Activated CD4-positive, alpha-beta T cell treated with anti-CD3 and anti-CD28 coated beads for 1 hour (primary cell): ENCODE results near the gene HSPA4.

ENCODE experiments used
- DNase-seq: peaks from one replicate; pipeline ENCODE4 v3.0.0-alpha.2; 2020

HSPA4 gene

DNA sequence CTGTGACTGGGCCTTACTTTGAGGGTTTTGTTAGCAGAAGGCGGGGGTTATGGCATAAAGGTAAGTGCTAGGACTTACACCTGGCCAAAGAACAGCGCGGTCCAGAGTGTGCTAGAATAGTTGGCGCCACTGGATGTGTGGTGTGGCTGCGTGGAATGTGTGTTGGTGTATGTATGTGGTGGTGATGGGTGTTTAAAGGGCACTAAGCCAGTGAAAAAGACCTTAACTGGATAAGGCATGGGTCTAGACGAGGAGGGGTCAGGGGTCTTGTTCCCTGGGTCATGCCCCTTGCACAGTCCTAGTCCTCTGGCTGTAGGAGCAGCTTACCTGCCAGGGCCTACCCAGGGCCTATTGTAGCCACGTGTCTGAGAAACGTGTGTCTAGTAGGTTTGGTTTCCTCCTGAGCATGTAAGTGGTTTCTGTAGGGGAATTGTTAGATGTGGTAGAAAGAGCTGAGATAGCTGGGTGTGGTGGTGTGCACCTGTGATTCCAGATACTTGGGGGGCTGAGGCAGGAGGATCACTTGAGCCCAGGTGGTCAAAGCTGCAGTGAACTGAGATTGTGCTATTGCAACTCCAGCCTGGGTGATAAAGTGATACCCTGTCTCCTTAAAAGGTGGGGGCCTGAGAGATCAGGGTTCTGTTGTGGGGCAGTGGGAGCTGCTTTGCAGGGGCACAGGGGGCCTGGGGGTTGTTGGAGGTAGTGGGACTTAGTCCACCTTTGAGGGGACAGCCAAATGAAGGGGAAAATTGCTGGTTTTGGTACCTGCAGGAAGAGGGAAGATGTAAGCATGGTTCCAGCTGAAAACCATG lies 55.2 kb downstream of the HSPA4 start:
- no peak for DNase-seq

DNA sequence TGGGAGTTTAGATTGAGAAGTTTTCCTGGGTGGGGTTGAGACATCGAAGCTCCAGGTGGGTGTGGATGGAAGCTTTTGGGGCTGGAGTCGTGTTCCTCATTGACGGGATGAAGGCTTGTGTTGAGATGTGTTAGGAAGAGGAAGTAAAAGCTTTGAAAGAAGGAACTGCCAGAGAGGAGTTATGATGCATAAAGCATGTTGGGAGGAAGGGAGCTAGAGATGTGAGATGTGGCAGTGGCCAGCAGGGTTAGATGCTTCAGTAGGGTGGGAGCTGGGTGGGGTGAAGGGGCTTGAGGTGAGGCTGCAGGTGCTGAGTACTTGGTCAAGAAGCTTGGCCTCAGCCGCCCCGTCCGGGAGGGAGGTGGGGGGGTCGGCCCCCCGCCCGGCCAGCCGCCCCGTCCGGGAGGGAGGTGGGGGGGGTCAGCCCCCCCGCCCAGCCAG lies 56.7 kb downstream of the HSPA4 start:
- DNase-seq, result no peak

DNA sequence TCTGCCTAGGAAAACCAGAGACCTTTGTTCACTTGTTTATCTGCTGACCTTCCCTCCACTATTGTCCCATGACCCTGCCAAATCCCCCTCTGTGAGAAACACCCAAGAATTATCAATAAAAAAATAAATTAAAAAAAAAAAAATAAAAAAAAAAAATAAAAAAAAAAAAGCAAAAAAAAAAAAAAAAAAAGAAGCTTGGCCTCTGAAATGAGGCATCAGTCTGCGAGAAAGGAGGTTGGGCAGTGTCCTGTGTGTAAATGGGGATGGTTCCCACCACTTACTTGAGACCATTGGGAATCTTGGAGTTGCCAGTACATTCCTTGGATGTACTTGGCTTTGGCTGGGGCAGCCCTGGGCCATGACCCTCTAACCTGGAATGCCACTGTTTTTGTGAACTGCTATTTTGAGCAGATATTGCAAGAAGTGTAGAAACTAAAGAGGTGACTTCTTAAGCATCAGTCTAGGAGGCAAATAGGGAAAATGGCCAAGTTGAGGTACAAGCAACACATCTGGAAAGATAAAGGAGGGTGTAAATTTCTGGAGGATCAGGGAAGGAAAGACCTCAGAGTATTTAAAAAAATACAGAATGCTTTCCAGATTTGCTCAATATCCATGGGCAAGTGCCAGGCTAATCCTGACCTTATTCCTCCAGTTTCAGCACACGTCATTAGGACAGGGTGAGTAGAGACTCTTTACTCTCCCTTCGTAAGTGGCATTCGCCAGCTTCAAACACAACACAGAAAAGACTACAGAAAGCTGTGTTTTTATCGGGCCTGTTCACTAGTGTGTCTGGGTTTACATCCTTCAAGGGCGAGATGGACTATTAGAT lies 58.1 kb downstream of the HSPA4 start:
- DNase-seq, result no peak

DNA sequence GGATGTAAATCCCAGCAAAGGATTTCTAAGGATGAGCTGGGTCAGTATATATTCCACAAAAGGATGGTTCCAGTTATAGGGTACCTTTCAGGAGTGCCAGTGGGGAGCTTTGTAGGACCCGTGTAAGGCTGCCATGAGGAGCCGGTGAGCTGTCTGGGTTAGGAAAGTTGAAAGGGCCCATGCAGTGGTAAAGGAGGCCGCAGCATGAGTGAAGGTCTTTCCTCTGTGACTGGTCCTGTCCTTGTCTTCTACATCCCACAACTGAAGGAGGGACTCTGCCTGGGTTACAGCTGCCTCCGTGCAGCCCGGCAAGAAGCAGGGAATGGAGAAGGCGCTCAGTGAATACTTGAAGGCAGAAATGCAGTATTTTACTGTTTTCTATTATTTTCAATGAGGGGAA lies 58.9 kb downstream of the HSPA4 start:
- DNase-seq, result no peak

DNA sequence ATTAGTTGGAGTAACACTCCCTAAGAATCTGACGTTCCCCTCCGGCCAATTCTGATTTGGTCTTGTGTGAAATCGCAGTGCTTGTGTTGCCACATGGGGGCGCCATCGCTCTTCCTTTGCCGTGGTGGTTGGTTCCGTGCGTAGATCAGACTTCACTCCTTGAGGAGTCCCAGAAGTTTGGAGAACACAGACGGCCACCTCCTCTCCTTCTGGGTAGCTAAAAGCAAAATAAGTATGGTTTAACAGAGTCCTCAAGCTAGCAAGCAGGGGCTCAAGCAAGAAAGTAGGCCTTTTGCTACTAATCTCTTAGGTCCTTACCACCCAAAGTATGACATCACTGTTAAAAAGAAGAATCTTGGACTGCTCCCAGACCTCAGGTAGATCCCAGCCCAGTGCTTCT lies 59.5 kb downstream of the HSPA4 start:
- DNase-seq, result peak; percentile 67

DNA sequence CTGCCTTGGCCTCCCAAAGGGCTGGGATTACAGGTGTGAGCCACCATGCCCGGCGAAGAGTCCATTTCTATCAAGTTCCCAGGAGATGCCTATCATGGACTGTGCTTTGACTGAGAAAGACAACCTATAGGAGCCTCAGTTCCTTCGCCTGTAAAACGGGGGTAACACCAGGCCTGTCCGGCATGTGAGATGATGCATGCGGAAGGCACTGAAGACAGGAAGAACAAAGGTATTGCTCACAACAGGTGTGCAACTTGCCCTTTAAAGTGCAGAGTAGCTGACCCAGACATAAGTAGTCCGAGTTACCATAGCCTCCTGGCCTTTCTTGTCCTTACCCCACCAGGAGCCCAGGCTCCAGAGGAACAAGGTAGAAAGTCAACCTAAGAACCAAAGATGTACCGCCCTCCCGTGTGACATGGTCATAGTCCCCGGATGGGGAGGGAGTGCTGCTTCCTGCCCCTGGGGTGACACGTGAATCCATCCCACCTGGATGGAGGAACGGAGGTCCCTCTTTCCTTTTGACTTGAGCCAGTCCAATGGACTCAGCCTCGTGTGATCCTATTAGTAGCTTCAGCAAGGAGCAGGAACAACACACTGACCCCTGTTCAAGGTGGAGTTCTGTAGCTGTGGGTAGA lies 60.3 kb downstream of the HSPA4 start:
- no peak for DNase-seq

DNA sequence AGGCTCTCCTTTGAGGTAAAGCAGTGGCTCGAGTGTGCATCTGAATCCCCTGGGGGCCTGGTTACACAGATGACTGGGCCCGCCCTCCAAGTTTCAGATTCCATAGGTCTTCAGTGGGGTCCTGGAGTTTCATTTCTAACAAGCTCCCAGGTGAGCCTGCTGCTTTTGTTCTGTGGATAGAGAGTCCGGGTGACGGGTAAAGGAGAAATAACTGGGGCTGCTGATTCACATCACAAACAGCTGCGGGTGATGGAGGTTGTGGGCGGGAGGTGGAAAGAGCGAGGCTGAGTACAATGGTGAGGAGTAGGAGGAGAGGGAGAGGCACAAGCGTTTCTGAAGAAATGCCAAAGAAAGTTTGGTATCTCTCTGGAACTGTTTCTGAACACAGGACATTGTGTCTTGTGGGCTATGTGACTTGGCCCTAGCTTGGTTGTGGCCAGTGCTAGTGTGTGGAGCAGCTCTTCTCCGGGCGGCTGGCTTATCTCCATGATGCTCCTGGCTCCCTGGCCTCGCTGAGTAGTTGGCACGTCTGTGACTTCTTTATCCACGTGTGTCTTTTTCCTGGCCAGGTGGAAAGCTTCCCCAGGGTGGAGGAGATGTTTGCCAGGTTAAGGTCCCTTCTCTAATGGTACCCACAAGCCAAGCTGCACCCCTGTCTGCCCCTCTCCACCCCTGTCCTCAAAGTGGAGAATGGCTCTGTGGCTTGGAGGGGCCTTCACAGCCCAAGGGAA lies 61.7 kb downstream of the HSPA4 start:
- no peak for DNase-seq

DNA sequence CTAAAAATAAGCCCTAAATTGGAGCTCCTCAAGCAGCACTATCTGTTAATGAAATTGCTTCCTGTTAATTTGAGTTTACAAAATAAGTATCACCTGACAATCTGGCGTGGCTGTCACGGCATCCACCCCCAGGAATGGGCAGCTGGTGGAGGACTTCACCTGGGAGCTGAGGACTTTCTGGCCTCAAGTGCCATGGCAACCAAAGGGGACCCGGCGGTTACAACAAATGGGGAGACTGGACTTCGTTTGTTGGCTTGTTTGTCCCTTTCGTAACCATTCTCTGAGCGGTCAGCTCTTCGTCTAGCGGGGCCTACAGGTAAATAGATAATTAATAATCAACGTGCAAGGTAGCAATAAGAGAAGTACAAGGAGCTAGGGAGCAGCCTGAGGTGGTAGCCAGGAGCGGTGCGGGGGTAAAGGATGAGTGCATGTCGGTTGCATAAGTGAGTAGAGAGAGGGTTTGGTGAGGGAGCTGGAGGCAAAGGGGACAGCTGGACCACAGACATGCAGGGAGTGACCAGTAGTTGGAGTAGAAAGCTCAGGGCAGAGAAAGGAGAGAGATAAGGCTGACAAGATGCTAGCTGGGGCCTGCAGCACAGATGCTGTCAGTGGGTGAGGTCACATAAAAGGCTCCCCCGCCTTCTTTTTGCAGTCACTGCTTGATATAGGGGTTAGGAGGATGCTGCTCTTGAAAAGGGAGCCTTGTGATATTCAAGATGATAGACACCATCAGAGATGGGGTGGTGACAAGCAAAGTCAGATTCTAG lies 62.5 kb downstream of the HSPA4 start:
- no peak for DNase-seq

DNA sequence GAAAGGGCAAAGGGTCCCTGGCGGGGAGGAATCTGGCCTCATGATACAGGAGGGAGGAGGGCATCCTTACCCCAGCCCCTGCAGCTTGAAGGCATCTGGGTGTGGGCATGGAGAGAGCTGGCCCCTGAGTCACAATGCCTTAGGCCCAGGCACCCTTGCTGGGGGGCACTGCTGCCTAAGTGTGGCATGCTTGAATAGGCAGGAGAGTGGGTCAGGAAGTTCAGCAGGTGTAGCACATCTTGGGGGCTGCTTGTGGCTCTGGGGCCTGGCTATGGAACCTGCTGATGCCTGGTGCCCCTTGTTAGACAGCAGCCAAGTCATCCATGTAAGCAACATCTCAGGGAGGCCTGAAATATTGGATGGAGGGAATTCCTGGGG lies 63.1 kb downstream of the HSPA4 start:
- no peak for DNase-seq

DNA sequence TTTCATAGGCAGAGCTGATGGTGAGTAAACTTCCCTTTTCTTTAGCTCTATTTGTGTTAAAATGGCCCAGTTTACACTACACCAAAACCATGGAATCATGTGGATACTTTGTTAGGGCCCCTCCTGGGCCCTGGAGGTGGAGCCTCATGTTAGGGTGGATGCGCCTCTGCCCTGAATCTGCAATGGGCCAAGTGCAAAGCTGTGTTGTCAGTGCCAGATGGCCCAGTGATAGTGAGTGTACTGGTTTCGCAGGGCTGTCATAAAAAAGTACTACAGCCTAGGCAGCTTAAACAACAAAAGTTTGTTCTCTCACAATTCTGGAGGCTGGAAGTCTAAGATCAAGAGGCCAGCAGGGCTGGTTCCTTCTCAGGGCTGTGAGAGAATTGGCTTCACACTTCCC lies 64.8 kb downstream of the HSPA4 start:
- no peak for DNase-seq

DNA sequence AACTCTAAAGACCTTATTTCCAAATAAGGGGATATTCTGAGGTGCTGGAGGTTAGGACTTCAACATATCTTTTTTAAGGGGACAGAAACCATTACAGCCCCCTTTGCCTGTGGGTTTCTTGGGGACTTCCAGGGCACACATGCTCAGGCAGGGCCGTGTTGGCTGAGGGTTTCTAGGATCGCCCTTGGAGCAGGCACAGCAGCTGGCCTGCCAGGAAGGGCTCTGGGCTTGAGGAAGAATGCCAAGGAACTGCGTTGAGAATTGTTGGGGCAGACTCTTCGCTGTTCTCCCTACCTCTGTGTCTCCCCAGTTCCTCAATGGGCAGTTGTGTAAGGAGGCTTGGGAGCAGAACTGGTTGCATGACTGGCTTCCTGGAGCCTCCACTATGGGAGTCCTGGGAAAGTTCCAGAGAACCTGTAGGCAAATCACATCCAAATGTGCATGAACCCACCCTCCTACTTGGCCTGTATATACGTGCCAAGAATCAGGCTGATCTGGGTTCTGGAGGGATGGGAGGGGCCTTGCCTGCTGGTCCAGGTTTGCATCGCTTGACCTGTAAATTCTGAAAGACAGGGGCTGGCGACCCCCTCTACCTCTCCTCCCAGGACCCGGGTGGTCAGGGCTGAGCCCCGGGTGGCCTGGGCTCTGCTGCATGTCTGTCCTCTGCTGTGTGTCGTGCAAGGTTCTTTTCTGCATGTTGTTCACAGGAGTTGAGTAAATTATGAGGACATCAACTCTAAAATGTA lies 65.5 kb downstream of the HSPA4 start:
- DNase-seq, result no peak

DNA sequence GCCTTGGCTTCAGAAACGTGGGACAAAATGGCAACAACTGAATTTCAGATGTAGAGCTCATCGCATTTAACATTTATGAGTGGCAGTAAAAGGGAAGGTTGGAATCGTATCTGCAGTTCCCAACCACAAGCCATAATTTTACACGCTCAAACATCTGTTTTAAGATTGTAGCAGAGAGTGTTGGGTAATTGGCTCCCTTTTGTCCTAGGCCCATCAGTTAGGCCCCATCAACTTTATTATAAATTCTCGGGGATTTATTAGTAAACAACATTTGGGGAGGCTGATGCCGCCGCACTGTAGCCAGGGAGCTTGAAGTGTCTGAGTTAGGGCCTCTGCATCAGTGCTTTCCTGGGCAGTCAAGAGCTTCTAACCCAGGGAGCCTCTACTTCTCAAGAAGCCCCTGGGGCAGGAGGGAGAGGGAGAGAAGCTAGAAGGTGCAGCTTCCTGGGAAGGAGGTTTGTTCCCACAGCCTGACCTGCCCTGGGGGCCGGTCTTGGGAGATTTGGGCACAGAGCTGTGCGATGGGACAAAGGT lies 66.2 kb downstream of the HSPA4 start:
- no peak for DNase-seq

DNA sequence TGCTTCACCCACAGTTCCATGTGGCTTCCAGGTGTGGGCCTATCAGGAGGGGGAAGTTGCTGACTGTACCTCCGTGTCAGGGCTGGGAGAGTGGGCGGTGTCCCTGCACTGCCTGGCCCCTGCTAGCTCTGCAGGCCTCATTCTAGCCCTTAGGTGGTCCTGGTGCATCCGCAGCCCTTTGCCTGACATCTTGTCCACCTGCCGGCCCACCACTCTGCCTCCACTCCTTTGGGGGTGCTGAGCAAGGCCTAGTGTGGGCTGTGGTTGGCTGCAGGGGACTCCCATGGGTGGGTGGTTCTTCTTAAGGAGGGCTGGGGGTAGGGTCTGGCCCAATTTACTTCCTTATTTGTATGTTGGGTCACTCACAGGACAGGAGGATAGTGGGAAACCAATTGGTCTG lies 66.9 kb downstream of the HSPA4 start:
- DNase-seq, result no peak

DNA sequence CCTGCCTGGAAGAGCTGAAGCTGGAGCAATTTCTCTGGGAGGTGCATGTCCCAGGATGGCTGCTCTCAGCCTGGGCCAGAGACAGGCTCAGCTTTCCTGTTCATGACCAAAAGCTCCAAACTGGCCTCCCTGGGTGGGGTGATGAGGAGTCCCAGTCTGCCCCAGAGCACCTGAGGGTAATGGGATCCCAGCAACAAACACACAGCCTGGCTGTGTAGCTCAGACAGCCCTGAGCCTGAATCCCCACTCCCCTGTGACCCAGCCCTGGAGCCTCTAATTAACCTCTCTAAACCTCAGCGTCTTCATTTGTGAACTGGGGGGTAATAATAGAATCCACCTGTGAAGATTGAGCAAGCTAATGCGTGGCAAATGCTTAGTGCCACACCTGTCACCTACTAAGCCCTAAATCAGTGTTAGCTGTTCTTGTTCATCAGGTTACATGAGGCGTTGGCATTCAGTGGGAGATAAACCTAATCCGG lies 67.5 kb downstream of the HSPA4 start:
- DNase-seq, result no peak

DNA sequence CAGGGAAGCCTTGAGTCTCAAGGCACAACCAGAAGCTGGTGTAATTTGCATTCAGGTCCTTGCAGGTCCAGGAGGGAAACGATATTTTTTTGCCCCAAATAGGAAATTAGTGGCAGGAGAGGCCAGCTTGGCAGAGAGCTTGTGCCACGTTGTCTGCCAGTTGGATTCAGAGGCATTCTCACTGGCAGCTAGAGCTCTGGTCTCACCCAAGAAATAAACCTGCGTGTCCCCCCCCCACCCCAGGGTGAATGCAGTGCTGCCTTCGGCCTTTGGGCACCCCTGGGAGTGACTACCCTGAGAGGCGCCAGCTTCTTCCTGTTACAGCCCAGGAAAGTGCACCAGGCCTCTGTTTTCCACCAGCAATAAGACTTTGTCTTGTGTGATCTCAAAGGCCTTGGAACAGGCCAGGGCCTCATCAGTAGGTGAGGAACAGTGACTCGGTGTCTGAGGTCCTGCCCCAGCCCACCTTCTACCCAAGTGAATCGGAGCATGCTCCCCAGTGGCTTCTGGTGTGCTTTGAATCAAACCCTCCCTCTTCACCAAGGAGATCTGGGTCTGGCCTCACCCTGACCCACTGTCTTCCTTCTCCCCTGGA lies 68.4 kb downstream of the HSPA4 start:
- no peak for DNase-seq

DNA sequence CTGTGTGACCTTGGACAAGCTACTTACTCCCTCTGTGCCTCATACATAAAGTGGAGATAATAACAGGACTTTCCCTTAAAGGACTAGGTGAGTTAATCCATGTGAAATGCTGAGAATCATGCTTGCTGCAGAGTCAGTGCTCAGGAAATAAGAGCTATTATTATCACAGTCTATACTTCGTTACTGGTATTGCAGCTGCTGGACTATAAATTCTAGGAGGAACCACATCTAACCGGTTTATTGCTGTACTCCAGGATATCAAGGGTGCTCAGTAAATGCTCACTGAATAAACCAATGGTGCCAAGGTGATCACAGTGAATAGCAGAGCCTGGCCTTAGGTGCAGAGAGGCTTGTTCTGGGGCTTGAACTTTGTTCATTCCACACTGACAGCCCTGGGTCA lies 69.3 kb downstream of the HSPA4 start:
- DNase-seq, result no peak

DNA sequence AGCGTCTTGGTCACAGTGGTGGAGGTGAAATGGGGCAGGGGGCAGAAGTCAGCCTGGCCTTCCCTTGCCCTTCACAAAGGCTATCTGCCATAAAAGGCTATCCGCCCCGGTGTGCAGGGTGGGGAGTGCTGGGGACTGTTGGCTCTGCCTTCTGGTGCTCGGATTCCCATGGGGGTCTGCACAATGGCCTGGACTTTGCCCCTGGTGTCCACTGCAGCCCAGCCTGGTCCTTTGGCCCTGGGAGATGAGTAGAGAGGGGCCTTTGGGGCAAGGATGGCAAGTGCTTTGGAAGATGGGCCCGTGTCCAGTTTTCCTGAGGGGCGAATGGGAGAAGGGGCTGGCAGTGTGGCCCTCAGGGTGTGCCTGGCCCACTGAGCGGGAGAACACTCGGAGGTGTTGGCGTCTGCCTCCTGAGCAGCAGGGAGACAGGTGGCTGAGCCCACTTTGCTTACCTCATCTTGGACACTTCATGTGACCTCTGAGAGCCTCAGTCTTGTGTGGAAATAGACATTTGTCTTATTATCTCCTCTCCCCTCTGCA lies 69.9 kb downstream of the HSPA4 start:
- no peak for DNase-seq

DNA sequence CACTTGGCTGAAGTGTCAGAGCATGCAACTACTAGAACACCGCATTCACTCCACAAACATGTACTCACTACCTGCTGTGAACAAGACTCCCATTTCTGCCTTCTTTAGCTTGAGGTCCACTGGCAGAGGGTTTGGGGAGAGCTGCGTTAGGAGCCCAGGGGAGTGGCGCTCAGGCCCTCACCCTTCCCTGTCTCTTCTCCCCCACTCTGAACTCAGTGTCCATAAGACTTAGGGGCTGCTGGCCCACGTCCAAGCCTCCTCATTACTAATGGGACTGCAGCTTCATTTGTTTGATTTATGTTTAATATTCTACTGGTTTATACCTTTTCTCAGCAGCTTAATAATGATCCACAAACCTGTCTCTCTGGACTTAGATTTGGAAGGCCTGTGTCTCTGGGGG lies 70.9 kb downstream of the HSPA4 start:
- no peak for DNase-seq

DNA sequence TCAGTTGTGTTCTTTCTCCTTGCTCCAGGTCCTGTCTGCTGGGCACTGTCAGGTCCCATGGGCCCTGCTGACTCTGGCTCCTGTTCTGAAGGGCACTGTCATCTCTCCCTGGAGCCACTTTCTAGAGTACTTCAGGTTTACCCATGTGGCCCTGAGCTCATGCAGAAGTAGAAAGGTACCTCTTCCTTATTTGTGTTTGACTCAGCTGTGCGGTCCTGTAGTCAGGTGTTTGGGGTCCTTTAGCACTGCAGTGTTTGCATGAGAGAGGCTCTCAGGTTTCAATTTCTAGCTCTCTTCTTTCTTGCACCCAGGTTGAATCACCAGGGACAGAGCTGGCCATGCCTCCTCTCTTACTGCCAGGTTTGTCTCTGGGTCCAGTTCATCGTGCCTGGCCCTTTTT lies 71.5 kb downstream of the HSPA4 start:
- no peak for DNase-seq

DNA sequence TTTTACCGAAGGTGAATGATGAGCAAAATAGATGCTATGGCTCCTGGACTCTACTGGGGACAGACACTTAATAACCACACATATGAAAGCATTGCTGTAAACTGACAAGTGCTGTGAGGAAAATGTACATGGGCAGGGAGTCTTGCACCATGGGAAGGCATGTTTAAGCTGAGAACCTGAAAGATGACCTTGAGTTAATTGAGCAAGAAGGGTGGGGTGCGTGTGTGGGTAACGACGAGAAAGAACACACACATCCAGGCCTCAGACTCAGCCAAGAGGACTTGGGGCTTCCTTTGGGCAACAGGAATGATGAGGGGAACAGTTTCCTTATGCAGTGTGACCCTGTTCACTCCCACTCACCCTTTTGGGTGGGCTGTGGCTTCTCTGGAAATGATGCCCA lies 73.1 kb downstream of the HSPA4 start:
- no peak for DNase-seq

DNA sequence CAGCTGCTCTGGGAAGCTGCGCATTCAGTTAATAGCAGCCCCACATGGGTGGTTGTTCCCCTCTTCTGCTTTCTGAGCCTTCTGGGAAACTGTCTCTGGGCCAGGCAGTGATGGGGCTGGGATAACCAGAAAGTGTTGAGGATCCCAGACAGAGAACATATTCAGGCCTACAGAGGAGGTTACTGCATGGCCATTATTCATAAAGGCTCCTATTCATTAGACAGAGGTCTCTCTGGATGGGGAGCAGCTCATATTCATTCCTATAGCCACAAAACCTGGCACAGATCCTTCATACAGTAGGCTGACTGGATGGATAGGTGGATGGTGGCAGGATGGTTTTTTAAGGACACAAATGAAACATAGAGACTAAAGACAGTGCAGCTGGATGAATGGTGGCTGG lies 76.3 kb downstream of the HSPA4 start:
- no peak for DNase-seq
